ENCODE data around the gene PITX1.

DNA sequence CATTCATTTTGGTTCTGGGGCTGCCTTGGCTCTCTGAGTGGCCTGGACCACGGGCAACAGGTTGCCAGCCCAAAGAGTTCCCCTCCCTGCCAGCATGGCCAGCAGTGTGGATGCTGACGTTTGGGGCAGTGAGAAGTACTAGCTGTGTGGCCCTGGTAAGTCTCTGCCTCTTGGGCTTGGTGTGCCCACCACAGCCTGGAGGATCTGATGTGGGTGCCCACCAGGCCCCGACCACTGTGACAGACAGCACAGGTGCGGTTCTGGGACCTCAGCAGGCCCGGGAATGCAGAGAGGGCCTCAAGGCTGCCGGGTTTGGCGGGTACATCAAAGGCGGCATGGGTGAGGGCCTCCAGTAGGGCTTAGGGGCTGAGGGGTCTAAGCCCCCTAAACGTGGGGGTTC is 33.6 kb upstream of the PITX1 start:
- TF ChIP-seq GATA3 (IDR thresholded peaks at IDR 0.05; ENCODE audit: low read depth, low read length) (no peak), GATA2 (IDR thresholded peaks at IDR 0.05; ENCODE audit: low read depth, low read length) (no peak)

Measured in SH-SY5Y (cell line).